Mucosa of stomach (tissue), 1 donor: ENCODE measurements around the gene PDGFRB.
"Not testable (repeated sequence)": the region's sequence is repeated elsewhere in the genome, so short reads cannot be mapped to it uniquely, and the experiment has no call there.

ENCODE experiments used
- H3K27me3 ChIP-seq: one replicate; pipeline ENCODE4 v1.7.0; 2013; ENCODE audit warnings: mild to moderate bottlenecking, low read length; ENCODE audit not compliant: control insufficient read depth, insufficient read depth
- H3K36me3 ChIP-seq: one replicate; pipeline ENCODE4 v1.7.0; 2013; ENCODE audit warnings: low read length; ENCODE audit not compliant: control insufficient read depth, insufficient read depth
- H3K4me1 ChIP-seq: one replicate; pipeline ENCODE4 v1.7.0; 2013; ENCODE audit warnings: mild to moderate bottlenecking, low read length; ENCODE audit not compliant: control insufficient read depth, insufficient read depth
- H3K4me3 ChIP-seq: one replicate; pipeline ENCODE4 v1.7.0; 2013; ENCODE audit warnings: low read length
- H3K9ac ChIP-seq: one replicate; pipeline ENCODE4 v1.7.0; 2013; ENCODE audit warnings: mild to moderate bottlenecking, low read length, moderate library complexity
- H3K9me3 ChIP-seq: one replicate; pipeline ENCODE4 v1.7.0; 2013; ENCODE audit warnings: mild to moderate bottlenecking, low read length, moderate library complexity; ENCODE audit not compliant: control insufficient read depth
- donor health status: Pancreatic carcinoma.

PDGFRB gene

GRCh38 chr5:150092159-150092787, 63.4 kb downstream of the PDGFRB start:
- peaks cover 3% of the 10 kb centered on the region for H3K27me3 ChIP-seq
- no peak overlapping the region for H3K9ac ChIP-seq
- H3K4me3 ChIP-seq = no peak overlapping the region
- no peaks in the 10 kb centered on the region for H3K36me3 ChIP-seq
- H3K4me1 ChIP-seq = no peaks in the 10 kb centered on the region
- H3K9me3 ChIP-seq = no peaks in the 10 kb centered on the region

- no peaks in the 10 kb centered on the region for H3K9me3 ChIP-seq
Observed at GRCh38 chr5:150085950-150086715, 69.5 kb downstream of the PDGFRB start, which contains the start of gene CSF1R. TSS of gene CSF1R (minus strand) at chr5:150086554. CDS start at chr5:150086427, 127 bp downstream.

GRCh38 chr5:150085191-150085912, 70.3 kb downstream of the PDGFRB start:
- H3K4me1 ChIP-seq = no peaks in the 10 kb centered on the region
- no peak overlapping the region for H3K9ac ChIP-seq
- H3K9me3 ChIP-seq = no peaks in the 10 kb centered on the region
- no peaks in the 10 kb centered on the region for H3K27me3 ChIP-seq
- no peaks in the 10 kb centered on the region for H3K36me3 ChIP-seq
- no peak overlapping the region for H3K4me3 ChIP-seq

More at GRCh38 chr5:150085950-150086715, 69.5 kb downstream of the PDGFRB start, which contains the start of gene CSF1R:
- Histone ChIP-seq H3K9ac (peak within 1 kb of the TSS; percentile 33), H3K27me3 (no peaks in the 10 kb centered on the region), H3K36me3 (no peaks in the 10 kb centered on the region), H3K4me3 (no peak within 1 kb of the TSS), H3K4me1 (no peaks in the 10 kb centered on the region)

GRCh38 chr5:150084754-150085153, 70.9 kb downstream of the PDGFRB start:
- not testable (repeated sequence) for H3K36me3 ChIP-seq, H3K4me1 ChIP-seq, H3K4me3 ChIP-seq, H3K27me3 ChIP-seq, H3K9me3 ChIP-seq, H3K9ac ChIP-seq

GRCh38 chr5:150082889-150083288, 72.8 kb downstream of the PDGFRB start:
- Histone ChIP-seq H3K9me3 (no peaks in the 10 kb centered on the region), H3K4me1 (no peaks in the 10 kb centered on the region), H3K4me3 (no peak overlapping the region), H3K27me3 (peaks cover 3% of the 10 kb centered on the region), H3K36me3 (no peaks in the 10 kb centered on the region), H3K9ac (no peak overlapping the region)

GRCh38 chr5:150082374-150082773, 73.3 kb downstream of the PDGFRB start:
- H3K27me3 ChIP-seq = peaks cover 4% of the 10 kb centered on the region
- H3K9me3 ChIP-seq = no peaks in the 10 kb centered on the region
- no peaks in the 10 kb centered on the region for H3K36me3 ChIP-seq
- no peak overlapping the region for H3K9ac ChIP-seq
- H3K4me3 ChIP-seq = no peak overlapping the region
- H3K4me1 ChIP-seq = no peaks in the 10 kb centered on the region

GRCh38 chr5:150081541-150082283, 73.9 kb downstream of the PDGFRB start:
- Histone ChIP-seq H3K9ac (no peak overlapping the region), H3K4me3 (no peak overlapping the region), H3K36me3 (no peaks in the 10 kb centered on the region), H3K4me1 (no peaks in the 10 kb centered on the region), H3K9me3 (no peaks in the 10 kb centered on the region), H3K27me3 (peaks cover 4% of the 10 kb centered on the region)

GRCh38 chr5:150080696-150081435, 74.8 kb downstream of the PDGFRB start:
- H3K36me3 ChIP-seq = no peaks in the 10 kb centered on the region
- H3K9me3 ChIP-seq = no peaks in the 10 kb centered on the region
- no peaks in the 10 kb centered on the region for H3K4me1 ChIP-seq
- no peak overlapping the region for H3K9ac ChIP-seq
- H3K27me3 ChIP-seq = peaks cover 5% of the 10 kb centered on the region
- no peak overlapping the region for H3K4me3 ChIP-seq

- Histone ChIP-seq H3K36me3 (no peaks in the 10 kb centered on the region), H3K9ac (no peak overlapping the region), H3K27me3 (peaks cover 7% of the 10 kb centered on the region), H3K4me3 (no peak overlapping the region), H3K4me1 (no peaks in the 10 kb centered on the region), H3K9me3 (no peaks in the 10 kb centered on the region)
Observed at GRCh38 chr5:150079909-150080461, 75.7 kb downstream of the PDGFRB start.

- Histone ChIP-seq H3K4me1 (no peaks in the 10 kb centered on the region), H3K9me3 (no peaks in the 10 kb centered on the region), H3K4me3 (no peak overlapping the region), H3K27me3 (peaks cover 7% of the 10 kb centered on the region), H3K9ac (no peak overlapping the region), H3K36me3 (no peaks in the 10 kb centered on the region)
Observed at GRCh38 chr5:150078802-150079689, 76.6 kb downstream of the PDGFRB start.
